ENCODE measurements around the gene TMEM31.

The TMEM31 gene

DNA sequence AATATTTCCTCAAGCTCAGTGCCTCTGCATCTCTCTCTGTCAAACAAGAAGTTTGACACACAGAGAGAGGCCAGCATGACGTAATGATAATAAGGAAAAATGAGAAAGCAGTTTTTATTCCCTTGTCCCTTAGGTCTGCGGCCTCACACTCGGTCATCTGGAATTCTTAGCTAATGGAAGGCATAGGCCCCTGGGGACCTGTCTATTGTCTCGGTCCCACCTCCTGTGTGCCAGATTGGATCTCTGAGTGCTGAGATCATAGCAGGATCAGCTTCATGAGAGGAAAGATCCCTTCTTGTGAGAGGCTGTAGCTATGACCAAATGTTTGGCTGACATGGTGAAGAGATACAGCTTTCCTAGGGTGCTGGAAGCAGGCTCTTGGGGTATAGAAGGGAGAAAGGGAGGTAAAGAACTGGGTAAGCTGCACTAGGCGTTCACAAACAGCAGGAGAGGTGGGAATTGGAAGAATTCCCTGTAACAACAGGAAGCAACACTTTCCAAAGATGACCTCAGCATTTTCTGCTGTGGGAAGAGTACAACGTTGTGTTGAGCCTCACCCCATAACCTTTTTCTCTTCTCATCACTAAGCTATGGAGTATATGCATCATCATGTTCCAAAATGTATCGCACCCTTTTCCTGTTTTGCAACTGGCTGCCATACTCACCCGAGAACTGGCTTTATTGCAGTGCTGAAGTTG is 20.2 kb downstream of the TMEM31 start:
- Histone ChIP-seq H3K79me2 (ENCODE audit: insufficient read depth, low read length) (no peaks in the 10 kb centered on the region), H3K4me3 (ENCODE audit: low read depth in 1 of 2, low read length in 2 of 2) (no peak overlapping the region), H4K20me1 (ENCODE audit: insufficient read depth, low read length) (no peaks in the 10 kb centered on the region), H3K27me3 (ENCODE audit: insufficient read depth, low read length, poor library complexity) (no peaks in the 10 kb centered on the region), H3K36me3 (ENCODE audit: insufficient read depth, low read length) (no peaks in the 10 kb centered on the region), H3K4me1 (ENCODE audit: insufficient read depth, low read length) (no peaks in the 10 kb centered on the region), H3K27ac (ENCODE audit: low read length) (no peak overlapping the region), H2AFZ (ENCODE audit: low read depth, low read length) (no peak overlapping the region), H3K9ac (ENCODE audit: low read depth, low read length) (no peak overlapping the region), H3K4me2 (ENCODE audit: insufficient read depth, low read length) (no peak overlapping the region), H3K9me3 (ENCODE audit: insufficient read depth, low read length, severe bottlenecking) (no peaks in the 10 kb centered on the region)
- ATAC-seq (ENCODE audit: insufficient read depth, low read depth) = no peak
- no peak for DNase-seq
- TF ChIP-seq, protein P1, sequence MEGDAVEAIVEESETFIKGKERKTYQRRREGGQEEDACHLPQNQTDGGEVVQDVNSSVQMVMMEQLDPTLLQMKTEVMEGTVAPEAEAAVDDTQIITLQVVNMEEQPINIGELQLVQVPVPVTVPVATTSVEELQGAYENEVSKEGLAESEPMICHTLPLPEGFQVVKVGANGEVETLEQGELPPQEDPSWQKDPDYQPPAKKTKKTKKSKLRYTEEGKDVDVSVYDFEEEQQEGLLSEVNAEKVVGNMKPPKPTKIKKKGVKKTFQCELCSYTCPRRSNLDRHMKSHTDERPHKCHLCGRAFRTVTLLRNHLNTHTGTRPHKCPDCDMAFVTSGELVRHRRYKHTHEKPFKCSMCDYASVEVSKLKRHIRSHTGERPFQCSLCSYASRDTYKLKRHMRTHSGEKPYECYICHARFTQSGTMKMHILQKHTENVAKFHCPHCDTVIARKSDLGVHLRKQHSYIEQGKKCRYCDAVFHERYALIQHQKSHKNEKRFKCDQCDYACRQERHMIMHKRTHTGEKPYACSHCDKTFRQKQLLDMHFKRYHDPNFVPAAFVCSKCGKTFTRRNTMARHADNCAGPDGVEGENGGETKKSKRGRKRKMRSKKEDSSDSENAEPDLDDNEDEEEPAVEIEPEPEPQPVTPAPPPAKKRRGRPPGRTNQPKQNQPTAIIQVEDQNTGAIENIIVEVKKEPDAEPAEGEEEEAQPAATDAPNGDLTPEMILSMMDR (IDR thresholded peaks at IDR 0.05; ENCODE audit: borderline replicate concordance, extremely low read depth, low read length, poor library complexity, severe bottlenecking) = no peak
- no peak for TF ChIP-seq EZH2 (IDR thresholded peaks at IDR 0.05; ENCODE audit: borderline replicate concordance, low read depth, low read length, severe bottlenecking)

- Histone ChIP-seq H2AFZ (ENCODE audit: low read depth, low read length) (no peak overlapping the region), H3K9ac (ENCODE audit: low read depth, low read length) (no peak overlapping the region), H3K27ac (ENCODE audit: low read length) (no peak overlapping the region), H4K20me1 (ENCODE audit: insufficient read depth, low read length) (no peaks in the 10 kb centered on the region), H3K36me3 (ENCODE audit: insufficient read depth, low read length) (no peaks in the 10 kb centered on the region), H3K27me3 (ENCODE audit: insufficient read depth, low read length, poor library complexity) (no peaks in the 10 kb centered on the region), H3K79me2 (ENCODE audit: insufficient read depth, low read length) (no peaks in the 10 kb centered on the region), H3K9me3 (ENCODE audit: insufficient read depth, low read length, severe bottlenecking) (no peaks in the 10 kb centered on the region), H3K4me1 (ENCODE audit: insufficient read depth, low read length) (no peaks in the 10 kb centered on the region), H3K4me3 (ENCODE audit: low read depth in 1 of 2, low read length in 2 of 2) (no peak overlapping the region), H3K4me2 (ENCODE audit: insufficient read depth, low read length) (no peak overlapping the region)
- no peak for ATAC-seq (ENCODE audit: insufficient read depth, low read depth)
- DNase-seq = no peak
- TF ChIP-seq, protein P1 (IDR thresholded peaks at IDR 0.05; ENCODE audit: borderline replicate concordance, extremely low read depth, low read length, poor library complexity, severe bottlenecking) = no peak
- TF ChIP-seq EZH2 (IDR thresholded peaks at IDR 0.05; ENCODE audit: borderline replicate concordance, low read depth, low read length, severe bottlenecking) = no peak
Observed at GRCh38 chrX:103733017-103733416, 22.3 kb downstream of the TMEM31 start.

GRCh38 chrX:103734125-103734760 is 23.5 kb downstream of the TMEM31 start:
- DNase-seq (no peak), ATAC-seq (ENCODE audit: insufficient read depth, low read depth) (no peak)
- H3K9me3 ChIP-seq (ENCODE audit: insufficient read depth, low read length, severe bottlenecking) = no peaks in the 10 kb centered on the region
- no peak overlapping the region for H2AFZ ChIP-seq (ENCODE audit: low read depth, low read length)
- no peak overlapping the region for H3K4me3 ChIP-seq (ENCODE audit: low read depth in 1 of 2, low read length in 2 of 2)
- no peak overlapping the region for H3K9ac ChIP-seq (ENCODE audit: low read depth, low read length)
- no peaks in the 10 kb centered on the region for H4K20me1 ChIP-seq (ENCODE audit: insufficient read depth, low read length)
- no peaks in the 10 kb centered on the region for H3K36me3 ChIP-seq (ENCODE audit: insufficient read depth, low read length)
- TF ChIP-seq EZH2 (IDR thresholded peaks at IDR 0.05; ENCODE audit: borderline replicate concordance, low read depth, low read length, severe bottlenecking) = no peak
- TF ChIP-seq, protein P1 (IDR thresholded peaks at IDR 0.05; ENCODE audit: borderline replicate concordance, extremely low read depth, low read length, poor library complexity, severe bottlenecking) = no peak
- no peaks in the 10 kb centered on the region for H3K79me2 ChIP-seq (ENCODE audit: insufficient read depth, low read length)
- H3K4me1 ChIP-seq (ENCODE audit: insufficient read depth, low read length) = no peaks in the 10 kb centered on the region
- no peak overlapping the region for H3K4me2 ChIP-seq (ENCODE audit: insufficient read depth, low read length)
- no peak overlapping the region for H3K27ac ChIP-seq (ENCODE audit: low read length)
- H3K27me3 ChIP-seq (ENCODE audit: insufficient read depth, low read length, poor library complexity) = no peaks in the 10 kb centered on the region
